Progenitor cell of endocrine pancreas (in vitro differentiated cells): ENCODE data around the gene IFIT1B. TPM values are rescaled to one million over a fixed set of nuclear protein-coding genes. Genes with fewer than 3 reads are reported as not detected.
"Not testable (repeated sequence)": the region's sequence is repeated elsewhere in the genome, so short reads cannot be mapped to it uniquely, and the experiment has no call there.

Experiments
- DNase-seq: peaks from one replicate; pipeline ENCODE4 v3.0.0; 2021; ENCODE audit warnings: low spot score; ENCODE audit not compliant: unreplicated experiment
- H3K27ac Mint-ChIP-seq: 2 replicates; pipeline ENCODE4 v1.8.0; 2021; ENCODE audit warnings: mild to moderate bottlenecking, moderate library complexity, mixed read lengths
- H3K27me3 Mint-ChIP-seq: 2 replicates; pipeline ENCODE4 v1.8.0; 2021; ENCODE audit warnings: mixed read lengths
- H3K36me3 Mint-ChIP-seq: 2 replicates; pipeline ENCODE4 v1.8.0; 2022; ENCODE audit warnings: mixed read lengths; ENCODE audit not compliant: insufficient read depth
- H3K4me1 Mint-ChIP-seq: 2 replicates; pipeline ENCODE4 v1.8.0; 2021; ENCODE audit warnings: low read depth, mixed read lengths
- H3K4me3 Mint-ChIP-seq: 2 replicates; pipeline ENCODE4 v1.8.0; 2021; ENCODE audit warnings: low read depth, mild to moderate bottlenecking, moderate library complexity, mixed read lengths
- H3K9me3 Mint-ChIP-seq: 2 replicates; pipeline ENCODE4 v1.8.0; 2021; ENCODE audit warnings: low read depth, mixed read lengths
- total RNA-seq: library from RNA; stranded (reverse); gene quantifications from 2 replicates; pipeline ENCODE4 v1.2.1, GENCODE V29; 2021
- TF ChIP-seq, protein P1 (sequence below): fragments of 200-600 bp; sonication (generic); IDR thresholded peaks from one replicate; pipeline ENCODE4 v1.5.0; 2021; ENCODE audit warnings: antibody characterized with exemption, mild to moderate bottlenecking; ENCODE audit not compliant: unreplicated experiment

IFIT1B gene
- total RNA-seq, 1 donor from 2014 or later: not detected

DNA sequence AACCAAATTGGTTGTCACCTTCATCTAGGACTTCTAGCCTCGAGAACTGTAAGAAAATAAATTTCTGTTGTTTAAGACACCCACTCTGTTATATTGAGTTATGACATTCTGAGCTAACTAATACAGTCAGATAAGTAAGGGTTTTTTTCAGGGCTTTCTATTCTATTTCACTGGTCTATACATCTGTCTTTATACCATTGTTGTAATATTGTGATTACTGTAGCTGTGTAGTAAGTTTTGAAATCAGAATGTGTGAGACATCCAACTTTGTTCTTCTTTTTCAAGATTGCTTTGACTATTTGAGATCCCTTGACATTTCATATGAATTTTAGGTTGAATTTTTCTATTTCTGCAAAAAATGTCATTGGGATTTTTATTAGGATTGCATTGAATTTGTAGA, 22.1 kb downstream of the IFIT1B start:
- Mint-ChIP-seq H3K4me3 (no peak overlapping the region), H3K27me3 (no peaks in the 10 kb centered on the region), H3K4me1 (no peaks in the 10 kb centered on the region), H3K27ac (no peak overlapping the region), H3K36me3 (peaks cover 7% of the 10 kb centered on the region), H3K9me3 (peaks cover 11% of the 10 kb centered on the region)
- no peak for DNase-seq
- TF ChIP-seq, protein P1, sequence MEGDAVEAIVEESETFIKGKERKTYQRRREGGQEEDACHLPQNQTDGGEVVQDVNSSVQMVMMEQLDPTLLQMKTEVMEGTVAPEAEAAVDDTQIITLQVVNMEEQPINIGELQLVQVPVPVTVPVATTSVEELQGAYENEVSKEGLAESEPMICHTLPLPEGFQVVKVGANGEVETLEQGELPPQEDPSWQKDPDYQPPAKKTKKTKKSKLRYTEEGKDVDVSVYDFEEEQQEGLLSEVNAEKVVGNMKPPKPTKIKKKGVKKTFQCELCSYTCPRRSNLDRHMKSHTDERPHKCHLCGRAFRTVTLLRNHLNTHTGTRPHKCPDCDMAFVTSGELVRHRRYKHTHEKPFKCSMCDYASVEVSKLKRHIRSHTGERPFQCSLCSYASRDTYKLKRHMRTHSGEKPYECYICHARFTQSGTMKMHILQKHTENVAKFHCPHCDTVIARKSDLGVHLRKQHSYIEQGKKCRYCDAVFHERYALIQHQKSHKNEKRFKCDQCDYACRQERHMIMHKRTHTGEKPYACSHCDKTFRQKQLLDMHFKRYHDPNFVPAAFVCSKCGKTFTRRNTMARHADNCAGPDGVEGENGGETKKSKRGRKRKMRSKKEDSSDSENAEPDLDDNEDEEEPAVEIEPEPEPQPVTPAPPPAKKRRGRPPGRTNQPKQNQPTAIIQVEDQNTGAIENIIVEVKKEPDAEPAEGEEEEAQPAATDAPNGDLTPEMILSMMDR: no peak

DNA sequence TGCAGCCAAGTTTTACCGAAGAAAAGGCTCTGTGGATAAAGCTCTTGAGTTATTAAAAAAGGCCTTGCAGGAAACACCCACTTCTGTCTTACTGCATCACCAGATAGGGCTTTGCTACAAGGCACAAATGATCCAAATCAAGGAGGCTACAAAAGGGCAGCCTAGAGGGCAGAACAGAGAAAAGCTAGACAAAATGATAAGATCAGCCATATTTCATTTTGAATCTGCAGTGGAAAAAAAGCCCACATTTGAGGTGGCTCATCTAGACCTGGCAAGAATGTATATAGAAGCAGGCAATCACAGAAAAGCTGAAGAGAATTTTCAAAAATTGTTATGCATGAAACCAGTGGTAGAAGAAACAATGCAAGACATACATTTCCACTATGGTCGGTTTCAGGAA, 25.2 kb downstream of the IFIT1B start:
- no peaks in the 10 kb centered on the region for H3K4me1 Mint-ChIP-seq
- no peak for DNase-seq
- no peak overlapping the region for H3K4me3 Mint-ChIP-seq
- TF ChIP-seq, protein P1: no peak
- H3K27ac Mint-ChIP-seq: no peak overlapping the region
- H3K9me3 Mint-ChIP-seq: peaks cover 11% of the 10 kb centered on the region
- H3K36me3 Mint-ChIP-seq: peaks cover 17% of the 10 kb centered on the region
- no peaks in the 10 kb centered on the region for H3K27me3 Mint-ChIP-seq

- no peaks in the 10 kb centered on the region for H3K4me1 Mint-ChIP-seq
- no peak for DNase-seq
- H3K9me3 Mint-ChIP-seq: peaks cover 7% of the 10 kb centered on the region
- TF ChIP-seq, protein P1: no peak
- no peak overlapping the region for H3K27ac Mint-ChIP-seq
- no peak overlapping the region for H3K4me3 Mint-ChIP-seq
- H3K27me3 Mint-ChIP-seq: no peaks in the 10 kb centered on the region
- H3K36me3 Mint-ChIP-seq: peaks cover 17% of the 10 kb centered on the region
Observed at GRCh38 chr10:89404104-89405047, 26.5 kb downstream of the IFIT1B start.

DNA sequence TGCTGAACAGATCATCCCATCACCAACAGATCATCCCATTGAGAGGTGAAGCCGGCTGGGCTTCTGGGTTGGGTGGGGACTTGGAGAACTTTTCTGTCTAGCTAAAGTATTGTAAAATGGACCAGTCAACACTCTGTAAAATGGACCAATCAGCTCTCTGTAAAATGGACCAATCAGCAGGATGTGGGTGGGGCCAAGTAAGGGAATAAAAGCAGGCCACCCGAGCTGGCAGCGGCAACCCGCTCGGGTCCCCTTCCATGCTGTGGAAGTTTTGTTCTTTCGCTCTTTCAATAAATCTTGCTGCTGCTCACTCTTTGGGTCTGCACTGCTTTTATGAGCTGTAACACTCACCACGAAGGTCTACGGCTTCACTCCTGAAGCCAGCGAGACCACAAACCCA, 28.3 kb downstream of the IFIT1B start:
- not testable (repeated sequence) for H3K9me3 Mint-ChIP-seq, DNase-seq, H3K27ac Mint-ChIP-seq, H3K4me3 Mint-ChIP-seq, H3K4me1 Mint-ChIP-seq, H3K27me3 Mint-ChIP-seq
- H3K36me3 Mint-ChIP-seq: peaks cover 17% of the 10 kb centered on the region

GRCh38 chr10:89407792-89408191, 29.9 kb downstream of the IFIT1B start:
- not testable (repeated sequence) for H3K9me3 Mint-ChIP-seq, H3K27me3 Mint-ChIP-seq, H3K27ac Mint-ChIP-seq, H3K4me3 Mint-ChIP-seq, DNase-seq, H3K4me1 Mint-ChIP-seq
- H3K36me3 Mint-ChIP-seq: peaks cover 22% of the 10 kb centered on the region

DNA sequence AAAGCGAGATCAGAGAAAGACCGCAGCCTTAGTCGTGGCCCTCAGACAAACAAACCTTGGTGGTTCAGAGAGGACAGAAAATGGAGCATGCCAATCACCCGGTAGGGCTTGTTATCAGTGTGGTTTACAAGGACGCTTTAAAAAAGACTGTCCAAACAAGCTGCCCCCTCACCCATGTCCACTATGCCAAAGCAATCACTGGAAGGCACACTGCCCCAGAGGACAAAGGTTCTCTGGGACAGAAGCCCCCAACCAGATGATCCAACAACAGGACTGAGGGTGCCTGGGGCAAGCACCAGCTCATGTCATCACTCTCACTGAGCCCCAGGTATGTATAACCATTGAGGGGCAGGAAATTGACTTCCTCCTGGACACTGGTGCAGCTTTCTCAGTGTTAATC, 31.4 kb downstream of the IFIT1B start:
- H3K4me1 Mint-ChIP-seq, H3K27ac Mint-ChIP-seq, DNase-seq, H3K4me3 Mint-ChIP-seq, H3K9me3 Mint-ChIP-seq, H3K27me3 Mint-ChIP-seq: not testable (repeated sequence)
- H3K36me3 Mint-ChIP-seq: peaks cover 19% of the 10 kb centered on the region

DNA sequence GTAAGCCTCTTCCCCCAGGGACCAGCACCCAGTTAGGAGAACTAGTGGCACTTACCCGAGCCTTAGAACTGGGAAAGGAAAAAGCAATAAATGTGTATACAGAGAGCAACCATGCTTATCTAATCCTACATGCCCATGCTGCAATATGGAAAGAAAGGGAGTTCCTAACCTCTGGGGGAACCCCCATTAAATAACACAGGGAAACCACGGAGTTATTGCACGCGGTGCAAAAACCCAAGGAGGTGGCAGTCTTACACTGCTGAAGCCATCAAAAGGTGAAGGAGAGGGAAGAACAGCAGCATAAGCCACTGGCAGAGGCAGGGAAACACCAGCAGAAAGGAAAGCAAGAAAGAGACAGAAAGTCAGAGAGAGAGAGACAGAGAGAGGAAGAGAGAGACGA, 32.7 kb downstream of the IFIT1B start:
- H3K27me3 Mint-ChIP-seq, H3K4me1 Mint-ChIP-seq, H3K4me3 Mint-ChIP-seq, H3K9me3 Mint-ChIP-seq, H3K27ac Mint-ChIP-seq, DNase-seq: not testable (repeated sequence)
- H3K36me3 Mint-ChIP-seq: peaks cover 14% of the 10 kb centered on the region

DNA sequence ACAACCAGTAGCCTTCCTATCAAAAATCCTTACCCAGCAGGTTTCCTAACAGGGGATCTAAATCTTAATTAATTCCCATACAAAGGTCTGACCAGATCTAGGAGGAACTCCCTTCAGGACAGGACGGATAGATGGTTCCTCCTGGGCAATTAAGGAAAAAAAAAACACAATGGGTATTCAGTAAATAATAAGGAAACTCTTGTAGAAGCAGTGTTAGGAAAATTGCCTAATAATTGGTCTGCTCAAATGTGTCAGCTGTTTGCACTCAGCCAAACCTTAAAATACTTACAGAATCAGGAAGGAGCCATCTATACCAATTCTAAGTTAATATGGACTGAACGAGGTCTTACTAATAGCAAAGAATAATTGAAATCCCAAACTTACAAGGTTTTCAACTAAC, 33.3 kb downstream of the IFIT1B start:
- not testable (repeated sequence) for DNase-seq, H3K4me1 Mint-ChIP-seq, H3K9me3 Mint-ChIP-seq, H3K27ac Mint-ChIP-seq, H3K27me3 Mint-ChIP-seq, H3K4me3 Mint-ChIP-seq
- peaks cover 16% of the 10 kb centered on the region for H3K36me3 Mint-ChIP-seq

DNA sequence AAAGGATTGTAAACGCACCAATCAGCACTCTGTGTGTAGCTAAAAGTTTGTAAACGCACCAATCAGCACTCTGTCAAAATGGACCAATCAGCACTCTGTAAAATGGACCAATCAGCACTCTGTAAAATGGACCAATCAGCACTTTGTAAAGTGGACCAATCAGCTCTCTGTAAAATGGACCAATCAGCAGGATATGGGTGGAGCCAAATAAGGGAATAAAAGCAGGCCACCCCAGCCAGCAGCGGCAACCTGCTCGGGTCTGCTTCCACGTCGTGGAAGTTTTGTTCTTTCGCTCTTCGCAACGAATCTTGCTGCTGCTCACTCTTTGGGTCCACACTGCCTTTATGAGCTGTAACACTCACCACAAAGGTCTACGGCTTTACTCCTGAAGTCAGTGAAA, 34.4 kb downstream of the IFIT1B start:
- not testable (repeated sequence) for H3K9me3 Mint-ChIP-seq, H3K27ac Mint-ChIP-seq, H3K4me1 Mint-ChIP-seq, H3K27me3 Mint-ChIP-seq, H3K4me3 Mint-ChIP-seq, DNase-seq
- H3K36me3 Mint-ChIP-seq: peaks cover 12% of the 10 kb centered on the region
